NCI-H524 treated with DMSO at 0.1 percent for 48 hours (cell line): ENCODE results near the gene NKX6-2.
"Not testable (repeated sequence)": the region's sequence is repeated elsewhere in the genome, so short reads cannot be mapped to it uniquely, and the experiment has no call there.

ENCODE experiments used
- DNase-seq: peaks from one replicate; lab custom pipeline; 2025; lab: John Stamatoyannopoulos, UW

NKX6-2 gene

DNA sequence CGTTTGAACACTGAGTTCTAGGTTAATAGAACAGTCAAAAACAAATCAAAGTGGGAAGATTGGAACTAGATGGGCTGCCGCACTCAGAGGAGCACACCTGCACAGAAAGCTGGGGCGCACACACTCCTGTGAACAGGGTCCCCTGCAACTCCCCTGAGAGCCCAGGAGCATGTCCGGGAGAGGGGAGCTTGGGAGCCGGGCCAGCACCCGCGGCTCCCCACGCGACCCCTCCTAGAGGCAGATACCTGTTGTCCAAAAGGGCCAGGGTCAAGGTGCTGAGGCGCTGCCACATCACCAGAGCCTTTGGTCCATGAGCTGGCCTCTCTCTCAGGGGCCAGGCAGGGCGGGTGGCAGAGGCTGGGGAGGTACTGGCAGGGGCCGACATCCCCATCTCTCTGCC lies 5.6 kb downstream of the NKX6-2 start:
- no peak for DNase-seq

DNA sequence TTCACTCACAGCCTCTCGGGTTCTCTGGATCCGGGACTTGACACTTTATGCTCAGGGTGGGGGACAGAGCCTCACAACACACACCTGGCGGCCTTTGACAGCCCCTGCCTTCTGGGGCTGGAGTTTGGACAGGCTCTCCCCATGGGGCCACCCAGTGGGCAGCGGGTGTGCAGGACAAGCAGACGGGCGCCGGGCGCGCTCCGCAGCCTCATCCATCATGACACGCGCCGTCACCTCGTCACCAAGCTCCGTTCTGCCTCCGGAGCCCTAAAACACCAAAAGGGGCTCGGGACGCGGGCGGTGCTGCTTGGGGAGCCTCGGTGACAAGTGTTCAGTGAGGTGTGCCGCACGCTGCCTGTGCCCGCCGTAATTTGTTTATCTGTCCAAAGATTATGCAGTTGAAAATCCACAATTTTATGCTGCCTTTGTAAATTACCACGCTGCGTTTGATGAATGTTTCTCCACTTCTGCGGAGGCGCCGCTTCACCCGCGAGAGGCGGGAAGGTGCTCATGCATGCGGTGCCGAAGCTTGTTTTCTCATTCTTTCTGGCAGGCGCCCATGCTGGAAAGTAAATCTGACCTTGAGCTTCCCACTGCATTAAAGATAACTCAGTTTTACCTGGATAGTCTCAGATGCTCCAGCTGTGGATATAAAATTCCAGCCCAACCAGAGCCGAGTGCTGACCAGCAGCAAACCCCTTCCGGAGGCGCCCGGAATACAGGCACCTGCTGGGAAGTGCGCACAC lies 6.2 kb downstream of the NKX6-2 start:
- DNase-seq = no peak

DNA sequence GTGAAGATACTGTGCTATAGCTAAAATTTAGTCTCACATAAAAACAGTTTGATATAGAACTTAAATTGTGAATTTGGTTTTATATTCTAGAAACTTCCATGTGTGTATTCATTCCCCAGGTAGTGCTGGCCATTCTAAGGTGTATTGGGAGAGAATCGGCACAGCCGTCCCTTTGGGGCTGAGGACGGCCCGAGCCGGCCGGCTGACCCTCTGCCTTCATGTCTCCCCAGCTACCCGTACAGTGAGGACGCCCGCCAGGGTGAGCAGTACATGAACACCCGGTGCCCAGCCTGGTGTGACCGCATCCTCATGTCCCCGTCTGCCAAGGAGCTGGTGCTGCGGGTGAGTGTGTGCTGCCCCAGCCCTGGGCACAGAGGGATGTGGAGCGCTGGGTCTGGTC lies 8.5 kb downstream of the NKX6-2 start:
- DNase-seq = no peak

DNA sequence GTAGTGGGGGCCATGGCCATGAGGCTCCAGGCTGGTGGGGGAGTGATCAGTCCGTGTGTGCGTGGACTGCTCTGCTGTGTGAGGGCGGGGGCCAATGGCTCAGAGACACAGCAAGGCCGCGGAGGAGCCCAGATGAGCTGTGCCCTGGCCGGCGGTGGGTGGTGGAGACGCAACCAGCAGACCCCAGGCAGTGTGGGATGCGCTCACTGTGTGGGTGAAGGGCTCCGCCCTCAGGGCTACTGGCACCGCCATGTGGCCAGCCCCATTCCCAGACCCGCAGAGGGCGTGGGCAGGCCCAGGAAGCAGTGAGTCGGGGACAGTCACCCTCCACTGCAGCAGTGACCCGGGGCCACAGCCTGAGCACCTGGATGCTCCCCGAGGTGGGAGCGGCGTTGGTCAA lies 9.1 kb downstream of the NKX6-2 start:
- no peak for DNase-seq

DNA sequence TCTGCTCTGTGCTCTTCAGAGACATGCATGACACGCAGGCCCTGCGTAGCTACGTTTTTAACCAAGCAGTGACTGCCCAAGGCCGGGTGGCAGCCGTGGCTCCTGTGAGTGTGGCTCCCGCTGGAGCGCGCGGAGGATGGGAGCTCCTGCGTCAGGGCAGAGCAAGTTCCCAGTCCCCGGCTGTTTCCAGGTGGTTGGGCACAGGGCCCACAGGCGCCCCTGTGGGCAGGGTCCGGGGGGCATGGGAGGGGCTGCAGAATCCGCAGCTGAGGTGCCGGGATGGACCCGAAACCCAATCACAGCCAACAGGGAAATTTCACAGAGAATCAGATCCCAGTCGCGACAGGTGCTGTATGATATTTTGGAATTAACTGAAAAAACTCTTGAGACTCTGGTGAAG lies 9.8 kb downstream of the NKX6-2 start:
- DNase-seq = no peak

DNA sequence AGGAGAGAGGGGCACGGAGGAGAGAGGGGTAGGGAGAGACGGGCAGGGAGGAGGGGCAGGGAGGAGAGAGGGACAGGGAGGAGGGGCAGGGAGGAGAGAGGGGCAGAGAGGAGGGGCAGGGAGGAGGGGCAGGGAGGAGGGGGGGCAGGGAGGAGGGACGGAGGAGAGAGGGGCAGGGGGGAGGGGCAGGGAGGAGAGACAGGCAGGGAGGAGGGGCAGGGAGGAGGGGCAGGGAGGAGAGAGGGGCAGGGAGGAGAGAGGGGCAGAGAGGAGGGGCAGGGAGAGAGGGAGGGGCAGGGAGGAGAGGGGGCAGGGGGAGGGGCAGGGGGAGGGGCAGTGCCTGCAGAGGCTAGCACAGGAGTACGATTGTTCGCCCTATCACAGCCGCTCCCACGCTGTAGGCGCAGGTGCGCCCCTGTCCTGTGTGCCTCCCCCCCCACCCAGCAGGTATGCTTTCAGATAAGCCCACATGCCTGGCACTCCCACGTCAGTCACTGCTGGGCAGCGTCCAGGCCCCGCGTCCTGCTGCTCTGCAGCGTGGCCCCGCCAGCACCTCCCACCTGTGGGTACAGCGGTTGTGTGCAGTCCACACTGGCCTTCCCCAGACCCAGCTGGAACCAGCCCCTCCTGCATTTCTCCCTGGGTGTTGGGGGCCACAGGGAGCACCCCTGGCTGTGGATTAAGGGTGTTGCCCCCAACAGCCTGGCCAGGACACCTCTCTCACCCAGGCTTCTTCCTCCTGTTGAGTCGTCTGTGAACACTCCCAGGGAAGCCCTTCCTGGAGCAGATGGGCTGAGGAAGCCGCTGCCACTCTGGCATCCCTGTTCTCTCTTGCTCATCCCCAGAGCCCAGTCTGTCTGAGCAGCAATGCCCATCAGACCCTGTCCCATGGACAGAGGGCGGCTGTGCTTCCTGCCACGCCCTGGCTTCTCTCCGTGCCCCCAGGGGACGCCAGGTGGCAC lies 10.8 kb downstream of the NKX6-2 start:
- no peak for DNase-seq

DNA sequence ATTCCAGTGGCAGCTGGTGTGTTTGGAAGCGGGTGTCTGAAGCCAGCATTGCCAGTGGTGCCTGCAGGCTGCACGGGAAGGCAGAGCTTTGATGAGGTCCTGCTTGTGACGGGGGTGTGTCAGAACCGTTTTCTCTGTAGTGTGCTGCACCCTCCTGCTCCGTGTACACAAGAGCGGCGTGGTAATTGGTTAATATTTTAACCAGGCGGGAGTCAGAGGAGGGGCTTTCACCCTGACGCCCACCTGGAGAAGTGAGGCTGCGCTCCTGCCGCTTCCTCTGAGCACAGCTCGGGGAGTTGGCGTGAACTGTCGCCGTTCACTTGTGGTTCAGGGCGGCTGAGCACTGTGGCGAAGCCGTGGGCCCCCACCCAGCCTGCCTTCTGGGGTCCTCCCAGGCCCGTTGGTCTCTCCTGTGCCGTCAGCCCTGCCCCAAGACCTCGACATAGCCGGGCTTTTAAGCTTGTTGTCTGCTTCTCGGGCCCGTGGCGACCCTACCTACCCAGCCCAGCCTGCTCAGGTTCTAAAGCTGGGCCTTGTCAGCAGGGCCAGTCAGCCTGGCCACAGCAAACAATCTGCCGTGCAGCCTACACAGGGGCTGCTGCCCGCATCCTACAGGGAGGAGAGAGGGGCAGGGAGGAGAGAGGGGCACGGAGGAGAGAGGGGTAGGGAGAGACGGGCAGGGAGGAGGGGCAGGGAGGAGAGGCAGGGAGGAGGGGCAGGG lies 11.6 kb downstream of the NKX6-2 start:
- DNase-seq = no peak

DNA sequence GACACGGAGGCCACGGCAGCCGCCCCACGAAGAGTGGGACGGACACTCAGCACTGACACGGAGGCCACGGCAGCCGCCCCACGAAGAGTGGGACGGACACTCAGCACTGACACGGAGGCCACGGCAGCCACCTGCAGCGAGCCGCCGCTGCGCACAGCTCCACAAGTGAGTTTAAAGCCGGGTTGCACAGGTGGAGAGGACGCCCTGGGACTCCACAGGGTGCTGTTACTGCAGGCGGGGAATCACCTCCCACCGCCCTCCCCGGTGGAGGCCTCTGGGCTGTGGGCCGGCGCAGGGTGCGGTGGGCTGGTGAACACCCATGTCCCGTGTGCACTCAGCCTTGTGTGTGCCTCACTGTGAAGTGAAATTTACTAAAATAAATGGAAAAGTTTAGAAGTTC lies 13.1 kb downstream of the NKX6-2 start:
- not testable (repeated sequence) for DNase-seq

DNA sequence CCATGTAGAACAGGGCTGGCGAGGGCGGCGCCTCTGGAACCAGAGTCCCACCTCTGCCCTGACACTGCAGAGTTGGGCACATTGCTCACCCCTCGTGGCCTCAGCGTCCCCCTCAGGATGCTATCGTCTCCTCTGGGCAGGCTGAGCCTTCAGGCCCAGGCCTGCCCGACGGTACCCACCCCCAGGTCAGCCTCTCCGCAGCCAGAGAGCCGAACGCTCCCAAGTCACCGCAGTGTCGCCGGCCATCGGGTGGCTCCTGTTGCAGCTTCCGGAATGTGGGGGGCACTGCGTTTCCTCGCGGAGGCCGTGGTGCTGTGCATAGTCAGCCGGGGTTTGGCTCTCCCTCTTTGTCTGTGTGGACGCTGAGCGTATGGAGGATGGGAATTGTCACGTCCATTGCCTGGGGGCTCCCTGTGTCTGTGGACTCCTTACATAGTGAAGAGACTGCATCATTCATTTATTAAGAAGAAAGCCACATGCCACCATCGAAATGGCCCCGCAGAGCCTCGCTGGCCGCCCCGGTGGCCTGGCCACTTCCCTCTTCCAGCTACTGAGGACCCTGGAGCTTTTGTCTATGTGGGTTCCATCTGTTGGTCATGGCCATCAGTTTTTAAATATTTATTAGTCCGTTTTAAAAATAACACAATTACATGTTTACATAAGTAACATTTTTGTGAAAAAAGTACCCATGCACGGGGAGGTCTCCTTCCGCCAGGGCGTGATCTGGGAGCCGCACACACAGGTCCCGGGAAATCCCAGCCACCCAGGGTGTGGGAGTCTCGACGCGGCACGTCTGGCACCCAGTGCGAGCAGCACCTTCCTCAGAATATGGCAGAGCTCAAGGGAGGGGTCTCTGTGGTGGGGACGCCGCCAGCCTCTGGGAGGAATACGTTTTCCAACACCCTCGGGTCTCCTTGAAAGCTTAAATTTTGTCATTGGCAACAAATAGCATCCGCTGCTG lies 15.6 kb downstream of the NKX6-2 start:
- DNase-seq = no peak

DNA sequence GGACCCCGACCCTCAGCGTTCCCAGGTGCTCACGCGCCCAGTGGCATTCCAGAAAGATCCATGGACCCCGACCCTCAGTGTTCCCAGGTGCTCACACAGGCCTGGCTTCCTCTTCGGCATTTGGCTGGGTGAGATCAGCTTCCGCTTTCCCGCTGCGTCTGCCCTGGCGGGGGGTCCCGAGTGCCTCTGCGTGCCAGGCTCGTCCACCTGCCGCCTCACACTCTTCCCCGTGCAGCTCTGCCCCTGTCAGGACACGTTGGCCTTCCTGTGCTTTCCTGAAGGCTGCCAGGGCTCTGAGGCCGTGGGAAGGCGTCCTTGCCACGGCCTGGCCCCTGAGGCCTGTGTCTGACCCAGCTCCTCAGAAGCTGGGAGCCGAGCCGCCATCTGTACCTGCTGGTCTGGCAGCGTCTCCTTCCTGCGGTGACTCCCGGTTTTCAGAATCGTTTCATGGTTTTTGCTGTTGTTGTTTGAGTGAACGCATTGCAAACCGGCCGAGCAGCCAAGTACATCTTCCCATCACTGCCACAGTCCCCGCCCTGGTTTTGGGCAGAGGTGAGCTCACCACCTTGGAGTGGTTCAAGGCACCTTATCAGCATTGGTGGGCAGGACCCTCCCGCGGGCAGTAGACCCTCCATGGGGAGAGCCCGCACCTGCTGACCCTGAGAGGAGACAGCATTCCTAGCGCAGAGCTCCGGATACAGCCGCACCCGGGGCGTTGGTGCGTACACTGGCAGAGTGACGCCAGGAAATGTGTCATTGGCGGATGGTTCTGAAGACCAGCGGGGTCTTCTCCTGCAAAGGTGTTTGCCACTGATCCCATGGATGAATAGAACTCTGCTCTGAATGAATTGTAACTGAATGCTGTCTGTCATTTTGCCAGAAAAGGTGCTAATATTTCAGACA lies 17.4 kb downstream of the NKX6-2 start:
- no peak for DNase-seq

DNA sequence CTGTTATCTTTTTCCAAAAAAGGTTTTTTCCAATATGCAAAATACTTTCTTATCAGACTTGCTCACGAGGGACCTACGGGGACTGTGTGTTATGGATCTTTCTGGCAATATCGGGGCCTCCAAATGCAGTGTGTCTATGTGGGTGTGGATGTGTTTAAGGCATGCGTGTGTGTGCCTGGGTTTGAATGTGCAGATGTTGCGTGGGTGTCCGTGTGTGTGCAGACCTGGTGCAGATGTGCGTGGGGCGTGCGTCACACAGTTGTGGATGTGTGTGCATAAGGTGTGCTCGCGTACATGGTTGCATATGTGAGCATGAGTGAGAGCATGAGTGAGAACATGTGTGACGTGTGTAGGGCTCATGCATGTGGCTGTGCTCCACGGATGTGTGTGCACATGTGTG lies 19.7 kb downstream of the NKX6-2 start:
- DNase-seq = no peak

DNA sequence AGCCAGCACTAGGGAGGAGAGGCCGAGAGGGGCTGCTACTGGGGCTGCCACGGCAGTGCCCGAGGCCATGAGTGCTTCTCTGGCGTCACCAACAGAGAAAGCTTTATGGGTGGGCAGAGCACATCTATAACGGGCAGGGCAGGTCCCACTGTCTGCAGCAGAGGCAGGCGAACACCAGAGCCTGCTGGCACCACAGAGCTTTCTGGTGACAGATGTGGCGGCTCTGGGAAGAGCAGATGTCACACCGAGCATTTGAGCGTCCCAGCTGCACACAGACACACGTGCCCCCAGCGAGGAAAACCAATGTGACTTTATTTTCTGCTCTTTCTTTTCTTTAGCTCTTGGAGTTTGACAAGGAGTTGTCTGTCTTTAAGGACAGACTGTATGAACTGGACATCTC lies 20.5 kb downstream of the NKX6-2 start:
- DNase-seq = no peak

DNA sequence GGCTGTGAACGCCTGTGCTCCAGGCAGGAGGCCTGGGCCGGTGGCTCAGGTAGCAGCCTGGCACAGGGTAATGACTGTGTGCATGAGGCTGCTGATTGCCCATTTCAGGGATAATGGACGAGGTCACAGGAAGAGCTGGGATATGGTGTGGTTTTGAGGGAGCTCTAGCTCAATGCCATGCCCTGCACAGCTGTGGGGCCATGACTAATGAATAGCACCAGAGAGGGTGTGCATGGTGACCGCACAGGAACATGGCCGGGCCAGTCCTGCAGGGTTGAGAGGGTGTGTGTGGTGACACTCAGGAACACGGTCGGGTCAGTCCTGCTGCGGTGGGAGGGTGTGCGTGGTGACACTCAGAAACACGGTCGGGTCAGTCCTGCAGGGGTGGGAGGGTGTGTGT lies 21.8 kb downstream of the NKX6-2 start:
- DNase-seq = no peak

DNA sequence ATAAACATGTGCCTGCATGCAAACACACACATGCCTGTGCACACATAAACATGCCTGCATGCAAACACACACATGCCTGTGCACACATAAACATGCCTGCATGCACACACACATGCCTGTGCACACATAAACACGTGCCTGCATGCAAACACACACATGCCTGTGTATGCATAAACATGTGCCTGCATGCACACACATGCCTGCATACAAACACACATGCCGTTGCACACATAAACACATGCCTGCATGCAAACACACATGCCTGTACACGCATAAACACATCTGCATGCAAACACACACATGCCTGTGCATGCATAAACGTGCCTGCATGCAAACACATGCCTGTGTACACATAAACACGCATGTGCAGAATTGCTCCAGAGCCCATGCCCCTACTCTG lies 22.4 kb downstream of the NKX6-2 start:
- DNase-seq = no peak

DNA sequence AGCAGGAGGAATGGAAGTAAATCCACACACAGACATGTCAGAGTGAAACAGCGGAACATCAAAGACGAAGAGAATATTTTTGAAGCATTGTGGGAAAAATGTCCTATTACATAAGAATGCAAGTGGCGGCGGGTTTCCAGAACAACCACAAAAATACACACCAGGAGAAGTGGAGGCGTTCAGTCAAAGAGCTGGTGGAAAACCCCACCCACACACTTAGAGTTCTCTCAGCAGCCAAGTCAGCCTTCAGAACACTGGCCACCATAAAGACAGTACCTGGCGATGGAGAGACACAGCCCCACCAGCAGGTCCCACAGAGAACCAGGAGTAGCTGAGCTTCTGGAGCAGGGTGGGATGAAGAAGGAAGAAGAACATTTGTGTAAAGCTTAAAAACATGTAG lies 23.7 kb downstream of the NKX6-2 start:
- no peak for DNase-seq

DNA sequence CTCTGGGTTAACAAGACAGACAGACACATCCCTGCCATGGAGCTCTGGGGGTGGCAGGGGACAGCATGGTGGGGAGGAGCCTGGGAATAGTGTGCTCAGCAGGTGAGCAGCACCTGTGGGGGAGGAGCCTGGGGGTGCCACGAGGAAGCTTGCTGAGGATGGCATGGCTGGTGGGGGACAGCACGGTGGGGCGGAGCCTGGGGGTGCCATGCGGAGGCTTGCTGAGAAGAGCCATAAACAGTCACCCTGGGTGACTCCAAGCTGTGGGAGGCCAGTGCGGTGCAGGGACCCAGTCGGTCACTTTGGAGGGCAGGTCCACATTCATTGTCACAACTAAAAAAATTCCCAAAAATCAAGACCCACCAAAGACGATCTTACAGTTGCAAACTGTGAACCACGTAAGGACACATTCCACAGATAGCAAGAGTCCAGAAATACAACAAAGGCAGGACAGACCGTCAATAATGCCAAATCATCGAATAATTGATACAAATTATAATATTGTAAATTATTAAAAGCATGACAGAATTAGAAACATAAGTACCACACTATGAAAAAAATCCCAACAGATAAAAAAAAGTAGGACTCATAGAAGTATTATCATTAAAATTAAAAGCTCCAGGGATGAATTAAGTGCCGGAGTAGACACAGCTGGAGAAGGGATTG lies 24.4 kb downstream of the NKX6-2 start:
- DNase-seq = no peak

DNA sequence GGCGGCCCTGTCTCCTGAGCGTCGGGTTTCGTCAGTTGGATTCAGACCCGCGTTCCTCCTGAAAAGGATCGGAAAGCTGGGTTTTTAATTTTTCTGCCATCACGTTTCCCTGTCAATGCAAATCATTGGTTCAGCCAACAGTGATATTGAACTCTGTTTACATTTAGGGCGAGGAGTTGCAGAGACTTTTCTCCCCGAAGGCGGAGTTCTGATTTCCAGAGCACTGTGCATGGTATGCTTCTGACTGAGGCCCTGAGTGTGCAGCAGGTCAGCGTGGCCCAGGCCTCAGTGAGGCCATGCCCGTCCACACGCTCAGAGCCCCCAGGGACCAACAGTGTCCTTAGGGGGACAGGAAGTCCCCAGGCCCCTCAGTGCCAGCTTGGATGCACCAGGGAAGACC lies 27.1 kb downstream of the NKX6-2 start:
- no peak for DNase-seq

DNA sequence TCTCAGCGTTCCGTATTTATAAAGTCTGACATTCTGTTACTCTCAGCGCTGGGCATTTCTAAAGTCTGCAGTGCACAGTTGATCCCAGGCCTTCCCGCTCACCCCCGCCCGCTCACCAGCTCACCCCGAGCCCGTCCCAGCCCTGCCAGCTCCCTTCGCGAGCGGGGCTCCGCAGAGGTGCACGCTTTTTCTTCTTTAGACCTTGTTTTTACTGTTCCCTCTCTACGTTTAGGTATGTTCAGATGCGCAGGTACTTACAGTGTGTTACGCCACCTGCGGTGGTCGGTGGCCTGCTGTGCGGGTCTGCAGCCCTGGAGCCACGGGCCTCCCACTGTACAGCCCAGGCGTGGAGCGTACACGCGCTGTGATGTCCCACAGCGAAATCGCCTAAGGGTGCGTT lies 28.8 kb downstream of the NKX6-2 start:
- no peak for DNase-seq

DNA sequence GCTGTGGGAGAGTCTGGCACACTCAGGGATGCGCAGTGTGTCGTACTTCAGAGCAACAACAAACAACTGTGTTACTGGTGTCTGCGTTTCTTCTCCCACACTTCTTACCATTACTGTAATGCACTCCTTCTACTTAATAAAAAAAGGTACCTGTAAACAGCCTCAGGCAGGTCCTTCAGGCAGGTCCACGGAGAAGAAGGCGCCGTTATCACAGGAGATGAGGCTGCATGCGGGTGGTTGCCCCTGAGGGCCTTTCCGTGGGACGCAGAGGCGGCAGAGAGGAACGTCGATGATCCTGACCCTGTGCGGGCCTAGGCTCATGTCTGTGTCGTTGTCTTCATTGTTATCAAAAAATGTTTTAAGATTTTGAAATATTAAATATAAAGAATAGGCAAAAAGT lies 29.4 kb downstream of the NKX6-2 start:
- no peak for DNase-seq

DNA sequence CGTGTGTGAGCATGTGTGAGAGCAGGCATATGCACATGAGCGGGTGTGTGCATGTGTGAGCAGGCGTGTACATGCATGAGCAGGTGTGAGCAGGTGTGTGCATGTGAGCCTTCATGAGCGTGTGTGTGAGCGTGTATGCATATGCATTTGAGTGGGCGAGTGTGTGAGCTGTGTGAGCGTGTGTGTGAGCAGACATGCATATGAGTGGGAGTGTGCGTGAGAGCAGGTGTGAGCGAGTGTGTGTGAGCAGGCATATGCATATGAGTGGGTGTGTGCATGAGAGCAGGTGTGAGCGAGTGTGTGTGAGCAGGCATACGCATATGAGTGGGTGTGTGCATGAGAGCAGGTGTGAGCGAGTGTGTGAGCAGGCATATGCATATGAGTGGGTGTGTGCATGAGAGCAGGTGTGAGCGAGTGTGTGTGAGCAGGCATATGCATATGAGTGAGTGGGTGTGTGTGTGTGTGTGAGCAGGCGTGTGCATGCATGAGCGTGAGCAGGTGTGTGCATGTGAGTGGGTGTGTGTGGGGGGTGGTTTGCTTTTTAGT lies 30.7 kb downstream of the NKX6-2 start:
- no peak for DNase-seq
